Fibroblast of lung (primary cell): ENCODE results near the gene PDZD2. TPM values are rescaled to one million over a fixed set of nuclear protein-coding genes. Genes with fewer than 3 reads are reported as not detected.

ENCODE experiments used
- DNase-seq, 2 donors: peaks; one replicate each; pipeline versions ENCODE4 v3.0.0 to v3.0.0-alpha.2; 2010; ENCODE audit warnings: low read depth in 2 of 2
- H2AFZ ChIP-seq: 2 replicates; pipeline ENCODE4 v1.5.1; 2012; ENCODE audit warnings: low read length, control low read depth, inconsistent platforms
- H3K27ac ChIP-seq: 2 replicates; pipeline ENCODE4 v1.5.1; 2011; ENCODE audit warnings: low read length, control low read depth; ENCODE audit not compliant: insufficient read depth
- H3K27me3 ChIP-seq: 2 replicates; pipeline ENCODE4 v1.5.1; 2011; ENCODE audit warnings: mild to moderate bottlenecking, low read length; ENCODE audit not compliant: control insufficient read depth, insufficient read depth
- H3K36me3 ChIP-seq: 2 replicates; pipeline ENCODE4 v1.5.1; 2011; ENCODE audit warnings: low read length; ENCODE audit not compliant: control insufficient read depth, insufficient read depth
- H3K4me1 ChIP-seq: 2 replicates; pipeline ENCODE4 v1.5.1; 2011; ENCODE audit warnings: low read length; ENCODE audit not compliant: control insufficient read depth, insufficient read depth; ENCODE audit errors: extremely low read depth
- H3K4me2 ChIP-seq: 2 replicates; pipeline ENCODE4 v1.5.1; 2011; ENCODE audit warnings: low read length, control low read depth; ENCODE audit not compliant: insufficient read depth; ENCODE audit errors: extremely low read depth
- H3K4me3 ChIP-seq, 4 experiments: fragments of 200-600 bp in 1 of 4; sonication (generic) in 1 of 4; replicated peaks in 1 of 4; 2 replicates each; pipeline ENCODE4 v1.5.1; 2011 to 2016; ENCODE audit warnings: low read length in 4 of 4, low read depth in 3 of 4, mild to moderate bottlenecking in 3 of 4, control low read depth in 2 of 4, inconsistent platforms in 1 of 4, mixed read lengths in 1 of 4; ENCODE audit not compliant: insufficient read depth in 1 of 4; ENCODE audit errors: control extremely low read depth in 1 of 4
- H3K79me2 ChIP-seq: 2 replicates; pipeline ENCODE4 v1.5.1; 2012; ENCODE audit warnings: mild to moderate bottlenecking, low read length, inconsistent platforms; ENCODE audit not compliant: control insufficient read depth, insufficient read depth
- H3K9ac ChIP-seq: 2 replicates; pipeline ENCODE4 v1.5.1; 2011; ENCODE audit warnings: mild to moderate bottlenecking, low read length, control low read depth; ENCODE audit not compliant: insufficient read depth
- H3K9me3 ChIP-seq: 2 replicates; pipeline ENCODE4 v1.5.1; 2012; ENCODE audit warnings: low read depth, low read length; ENCODE audit not compliant: control insufficient read depth, insufficient read depth
- H4K20me1 ChIP-seq: 2 replicates; pipeline ENCODE4 v1.5.1; 2011; ENCODE audit warnings: low read length; ENCODE audit not compliant: control insufficient read depth, insufficient read depth; ENCODE audit errors: extremely low read depth
- CTCF ChIP-seq, 2 donors: IDR thresholded peaks in 1 of 2; conservative IDR thresholded peaks in 1 of 2; 1 replicate in 1 of 2; 2 replicates in 1 of 2; pipeline ENCODE4 v1.5.1; 2011 to 2012; ENCODE audit warnings: low read length in 2 of 2, control low read depth in 1 of 2, inconsistent platforms in 1 of 2, low read depth in 1 of 2, mild to moderate bottlenecking in 1 of 2
- EZH2 ChIP-seq: IDR thresholded peaks from 2 replicates; pipeline ENCODE4 v1.5.1; 2012; ENCODE audit warnings: low read length, control low read depth, mild to moderate bottlenecking; ENCODE audit errors: missing control alignments
- polyA plus RNA-seq, 2 donors: library from polyadenylated mRNA; depleted of rRNA in 1 of 2; stranded (reverse) in 1 of 2; unstranded in 1 of 2; fragments of >200 nt; gene quantifications; 2 replicates each; pipeline ENCODE4 v1.2.1, GENCODE V29; 2011 to 2012; ENCODE audit warnings: missing spikeins in 1 of 2
- total RNA-seq: library from RNA; depleted of rRNA; stranded (reverse); fragments of >200 nt; gene quantifications from 2 replicates; pipeline ENCODE4 v1.2.1, GENCODE V29; 2014

Gene PDZD2
- total and polyA plus RNA-seq, 2 donors (not counting 1 experiment from before 2014, with no cell fraction given) = 0.33 to 0.40 TPM

GRCh38 chr5:31909073-31909472, 270.1 kb downstream of the PDZD2 start:
- DNase-seq = no peak
- Histone ChIP-seq H3K9me3 (no peaks in the 10 kb centered on the region), H3K4me3 (no peak overlapping the region), H3K4me2 (no peak overlapping the region), H2AFZ (no peak overlapping the region), H3K4me1 (no peaks in the 10 kb centered on the region), H3K36me3 (no peaks in the 10 kb centered on the region), H4K20me1 (no peaks in the 10 kb centered on the region), H3K79me2 (no peaks in the 10 kb centered on the region), H3K9ac (no peak overlapping the region), H3K27me3 (no peaks in the 10 kb centered on the region), H3K27ac (no peak overlapping the region)
- TF ChIP-seq EZH2 (no peak), CTCF (conservative IDR thresholded peaks at IDR 0.05 in 1 of 2, IDR thresholded peaks at IDR 0.05 in 1 of 2; ENCODE audit: low read depth in 1 of 2, low read length in 2 of 2) (no peak)

- Histone ChIP-seq H2AFZ (no peak overlapping the region), H3K79me2 (no peaks in the 10 kb centered on the region), H3K9me3 (no peaks in the 10 kb centered on the region), H3K4me1 (no peaks in the 10 kb centered on the region), H3K27ac (no peak overlapping the region), H3K4me3 (no peak overlapping the region), H3K9ac (no peak overlapping the region), H4K20me1 (no peaks in the 10 kb centered on the region), H3K36me3 (no peaks in the 10 kb centered on the region), H3K27me3 (no peaks in the 10 kb centered on the region), H3K4me2 (no peak overlapping the region)
- TF ChIP-seq CTCF (conservative IDR thresholded peaks at IDR 0.05 in 1 of 2, IDR thresholded peaks at IDR 0.05 in 1 of 2; ENCODE audit: low read depth in 1 of 2, low read length in 2 of 2) (no peak), EZH2 (no peak)
- DNase-seq = peak in 1 of 2 donors; percentile 84
These were observed 272.6 kb downstream of the PDZD2 start for GRCh38 chr5:31911291-31912265.

- no peaks in the 10 kb centered on the region for H3K79me2 ChIP-seq
- H4K20me1 ChIP-seq = no peaks in the 10 kb centered on the region
- no peak overlapping the region for H3K27ac ChIP-seq
- no peaks in the 10 kb centered on the region for H3K27me3 ChIP-seq
- no peaks in the 10 kb centered on the region for H3K9me3 ChIP-seq
- no peaks in the 10 kb centered on the region for H3K36me3 ChIP-seq
- no peak overlapping the region for H3K4me2 ChIP-seq
- H2AFZ ChIP-seq = no peak overlapping the region
- no peak for DNase-seq
- no peak overlapping the region for H3K4me3 ChIP-seq
- H3K4me1 ChIP-seq = no peaks in the 10 kb centered on the region
- H3K9ac ChIP-seq = no peak overlapping the region
- TF ChIP-seq EZH2 = no peak
- TF ChIP-seq CTCF (conservative IDR thresholded peaks at IDR 0.05 in 1 of 2, IDR thresholded peaks at IDR 0.05 in 1 of 2; ENCODE audit: low read depth in 1 of 2, low read length in 2 of 2) = no peak
These were observed 274.9 kb downstream of the PDZD2 start for GRCh38 chr5:31913808-31914207.
